NCI-H446 treated with DMSO at 0.1 percent for 48 hours (cell line): ENCODE measurements around the gene CDH8.

Experiments used
- DNase-seq: peaks from one replicate; lab custom pipeline; 2025; lab: John Stamatoyannopoulos, UW

The CDH8 gene

DNA sequence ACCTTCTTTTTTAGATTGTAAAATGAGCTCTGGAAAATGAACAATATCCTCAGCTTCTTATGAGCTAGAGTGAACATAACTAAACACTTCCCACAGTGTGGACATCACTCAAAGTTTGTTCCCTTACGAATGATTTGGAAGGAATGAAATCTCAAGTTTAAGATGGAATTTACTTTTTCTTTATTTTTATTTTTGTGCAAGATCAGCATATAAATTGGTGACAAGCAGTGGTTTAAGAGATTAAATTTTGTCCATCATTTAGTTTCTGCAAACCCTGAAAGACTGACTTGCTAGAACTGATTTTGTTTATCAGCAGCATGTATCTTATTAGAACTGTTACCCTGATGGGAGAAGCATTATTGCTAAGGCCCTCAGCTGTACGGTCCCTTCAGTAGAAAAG is 420.1 kb downstream of the CDH8 start:
- DNase-seq = no peak

DNA sequence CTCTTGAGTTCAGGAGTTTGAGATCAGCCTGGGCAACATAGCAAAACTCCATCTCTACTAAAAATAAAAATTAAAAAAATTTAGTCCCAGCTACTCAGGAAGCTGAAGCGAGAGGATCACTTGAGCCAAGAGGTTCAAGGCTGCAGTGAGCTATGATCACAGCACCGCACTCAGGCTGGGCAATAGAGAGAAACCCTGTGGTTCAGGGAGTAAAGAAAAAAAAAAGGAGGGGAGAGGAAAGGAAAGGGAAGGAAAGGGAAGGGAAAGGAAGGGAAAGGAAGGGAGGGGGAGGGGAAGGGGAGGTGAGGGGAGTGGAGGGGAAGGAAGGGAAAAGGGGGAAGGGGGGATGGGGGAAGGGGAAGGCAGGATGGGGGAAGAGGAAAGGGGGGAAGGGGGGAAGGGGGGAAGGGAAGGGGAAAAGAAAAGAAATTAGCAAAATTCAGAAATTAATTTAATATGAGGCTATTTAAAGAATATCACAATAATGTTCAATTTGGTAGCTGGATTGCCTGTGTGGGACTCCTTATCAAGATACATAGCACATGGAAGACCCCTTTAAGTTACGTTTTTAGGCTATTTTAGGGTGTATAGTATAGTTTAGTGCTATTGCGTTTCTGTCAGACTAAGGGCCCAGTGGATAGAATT is 424.3 kb downstream of the CDH8 start:
- DNase-seq = no peak

DNA sequence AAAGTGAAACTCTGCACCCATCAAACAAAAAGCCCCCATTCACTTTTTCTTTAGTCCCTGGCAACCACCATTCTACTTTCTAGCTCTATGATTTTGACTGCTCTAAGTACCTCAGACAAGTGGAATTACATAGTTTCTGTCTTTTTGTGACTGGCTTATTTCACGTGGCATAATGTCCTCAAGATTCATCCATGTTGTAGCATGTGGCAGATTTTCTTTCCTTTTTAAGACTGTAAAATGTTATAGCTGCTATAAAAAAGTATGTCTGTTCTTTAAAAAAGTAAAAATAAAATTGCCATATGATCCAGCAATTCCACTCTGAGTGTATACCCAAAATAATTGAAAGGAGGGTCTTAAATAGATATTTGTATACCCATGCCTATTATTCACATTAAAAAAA is 429.7 kb downstream of the CDH8 start:
- no peak for DNase-seq
